ENCODE results near the gene EPB41L2. TPM values are rescaled to one million over a fixed set of nuclear protein-coding genes. Genes with fewer than 3 reads are reported as not detected.
A peak's percentile ranks its signal among the peaks of the same experiment; 100 is the strongest.

EPB41L2 gene
- total RNA-seq, 1 donor from 2014 or later: 66.3 TPM

DNA sequence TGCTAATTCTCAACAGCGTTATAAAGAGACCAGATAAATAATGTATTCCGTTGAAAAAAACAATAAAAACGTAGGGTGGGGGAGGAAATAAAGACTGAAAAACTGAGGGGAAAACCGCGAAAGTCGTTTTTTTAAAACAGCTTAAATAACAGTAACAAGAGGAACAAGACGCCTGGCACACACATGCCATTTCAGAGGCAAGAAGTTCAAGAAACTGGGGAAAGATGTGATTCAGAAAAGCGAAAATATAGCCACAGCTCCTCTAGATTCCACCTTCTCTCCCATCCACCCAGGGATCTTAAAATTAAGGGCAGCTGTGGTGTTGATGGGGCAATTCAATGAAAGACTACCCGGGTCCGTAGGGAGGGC, 1.3 kb downstream of the EPB41L2 start:
- Mint-ChIP-seq H3K4me1 (peaks cover 23% of the 10 kb centered on the region), H3K9me3 (peaks cover 9% of the 10 kb centered on the region), H3K4me3 (peak overlapping the region; percentile 82), H3K36me3 (peaks cover 3% of the 10 kb centered on the region), H3K27ac (peak overlapping the region; percentile 37), H3K27me3 (ENCODE audit: low read depth) (peaks cover 14% of the 10 kb centered on the region)
- no peak for DNase-seq (ENCODE audit: low spot score in 2 of 2, unreplicated experiment in 2 of 2)
- TF ChIP-seq, protein P1, sequence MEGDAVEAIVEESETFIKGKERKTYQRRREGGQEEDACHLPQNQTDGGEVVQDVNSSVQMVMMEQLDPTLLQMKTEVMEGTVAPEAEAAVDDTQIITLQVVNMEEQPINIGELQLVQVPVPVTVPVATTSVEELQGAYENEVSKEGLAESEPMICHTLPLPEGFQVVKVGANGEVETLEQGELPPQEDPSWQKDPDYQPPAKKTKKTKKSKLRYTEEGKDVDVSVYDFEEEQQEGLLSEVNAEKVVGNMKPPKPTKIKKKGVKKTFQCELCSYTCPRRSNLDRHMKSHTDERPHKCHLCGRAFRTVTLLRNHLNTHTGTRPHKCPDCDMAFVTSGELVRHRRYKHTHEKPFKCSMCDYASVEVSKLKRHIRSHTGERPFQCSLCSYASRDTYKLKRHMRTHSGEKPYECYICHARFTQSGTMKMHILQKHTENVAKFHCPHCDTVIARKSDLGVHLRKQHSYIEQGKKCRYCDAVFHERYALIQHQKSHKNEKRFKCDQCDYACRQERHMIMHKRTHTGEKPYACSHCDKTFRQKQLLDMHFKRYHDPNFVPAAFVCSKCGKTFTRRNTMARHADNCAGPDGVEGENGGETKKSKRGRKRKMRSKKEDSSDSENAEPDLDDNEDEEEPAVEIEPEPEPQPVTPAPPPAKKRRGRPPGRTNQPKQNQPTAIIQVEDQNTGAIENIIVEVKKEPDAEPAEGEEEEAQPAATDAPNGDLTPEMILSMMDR (IDR thresholded peaks at IDR 0.05; ENCODE audit: unreplicated experiment): no peak

DNA sequence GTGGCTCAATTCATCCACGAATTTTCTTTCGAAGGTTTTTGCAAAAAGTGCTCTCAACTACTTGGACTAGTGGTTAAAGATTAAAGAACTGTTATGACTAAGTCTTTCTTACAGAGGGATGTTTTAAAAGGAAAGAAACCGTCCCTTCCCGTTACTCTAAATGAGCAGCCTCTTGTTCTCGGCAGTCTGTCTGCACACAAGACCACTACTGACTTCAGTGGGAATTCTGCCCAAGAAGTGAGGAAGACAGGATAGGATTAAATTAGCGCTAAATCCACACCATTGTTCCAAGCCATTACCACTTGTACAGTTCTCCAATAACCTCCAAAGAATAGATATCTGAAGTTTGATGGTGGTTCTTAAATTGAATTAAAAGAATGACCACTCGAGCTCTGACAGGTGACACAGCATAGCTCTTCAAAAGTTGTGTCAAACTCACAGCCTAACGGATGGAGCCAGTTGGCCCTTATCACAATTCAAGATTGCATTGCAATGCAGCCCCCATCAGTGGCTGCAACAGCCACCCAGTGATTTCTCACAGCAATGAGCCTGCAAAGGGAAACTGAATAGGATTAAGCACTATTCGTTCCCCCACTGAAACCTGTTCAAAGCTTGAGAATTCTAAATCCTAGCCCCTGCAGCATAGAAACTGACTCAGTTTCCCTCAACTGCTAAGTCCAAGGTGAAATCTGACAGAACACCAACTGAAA, 1.8 kb downstream of the EPB41L2 start:
- Mint-ChIP-seq H3K4me3 (peak overlapping the region; percentile 82), H3K9me3 (peaks cover 15% of the 10 kb centered on the region), H3K36me3 (peaks cover 6% of the 10 kb centered on the region), H3K4me1 (peaks cover 23% of the 10 kb centered on the region), H3K27ac (peak overlapping the region; percentile 37), H3K27me3 (ENCODE audit: low read depth) (peaks cover 14% of the 10 kb centered on the region)
- no peak for DNase-seq (ENCODE audit: low spot score in 2 of 2, unreplicated experiment in 2 of 2)
- TF ChIP-seq, protein P1 (IDR thresholded peaks at IDR 0.05; ENCODE audit: unreplicated experiment): no peak

DNA sequence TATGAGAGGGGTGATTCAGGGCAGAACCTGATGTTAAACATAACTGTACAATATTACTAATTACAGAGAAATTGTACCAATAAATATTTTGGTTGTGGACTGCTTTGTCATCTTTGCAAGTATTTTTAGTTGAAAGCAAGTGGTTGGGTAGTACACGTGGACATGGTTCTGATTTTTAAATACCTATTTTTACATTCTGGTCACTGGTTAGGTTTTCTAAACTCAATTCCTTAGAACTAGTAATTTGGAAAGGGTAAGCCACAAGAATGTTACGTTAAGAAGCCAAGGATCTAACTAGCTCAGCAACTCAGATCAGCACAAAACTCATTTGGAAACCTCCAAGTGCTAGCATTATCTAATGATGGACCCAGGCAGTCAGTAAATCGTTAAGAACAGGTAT, 2.7 kb downstream of the EPB41L2 start:
- Mint-ChIP-seq H3K9me3 (peaks cover 21% of the 10 kb centered on the region), H3K4me1 (peaks cover 23% of the 10 kb centered on the region), H3K27ac (no peak overlapping the region), H3K27me3 (ENCODE audit: low read depth) (peaks cover 14% of the 10 kb centered on the region), H3K36me3 (peaks cover 8% of the 10 kb centered on the region), H3K4me3 (no peak overlapping the region)
- DNase-seq (ENCODE audit: low spot score in 2 of 2, unreplicated experiment in 2 of 2): no peak
- TF ChIP-seq, protein P1 (IDR thresholded peaks at IDR 0.05; ENCODE audit: unreplicated experiment): no peak

DNA sequence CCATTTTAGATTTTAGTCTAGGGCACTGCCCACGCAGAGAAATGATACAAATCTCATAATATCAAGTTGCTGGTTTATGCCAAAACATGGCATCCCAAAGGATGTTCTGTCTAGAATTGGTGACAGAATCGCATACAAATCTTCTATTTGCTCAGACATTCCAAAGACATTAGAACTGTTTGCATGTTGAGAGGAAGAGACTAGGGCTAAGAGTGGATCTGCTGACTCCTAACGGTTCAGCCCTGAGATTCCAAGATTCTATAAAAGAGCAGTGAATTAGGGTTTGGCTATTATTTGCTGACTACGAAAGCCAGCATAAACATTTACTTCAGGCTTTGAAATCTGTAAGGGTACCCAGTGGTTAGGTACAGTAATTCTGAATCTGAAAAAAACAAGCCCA, 3.6 kb downstream of the EPB41L2 start:
- DNase-seq (ENCODE audit: low spot score in 2 of 2, unreplicated experiment in 2 of 2): no peak
- H3K9me3 Mint-ChIP-seq: peaks cover 23% of the 10 kb centered on the region
- H3K27me3 Mint-ChIP-seq (ENCODE audit: low read depth): peaks cover 14% of the 10 kb centered on the region
- H3K4me1 Mint-ChIP-seq: peaks cover 23% of the 10 kb centered on the region
- no peak overlapping the region for H3K27ac Mint-ChIP-seq
- TF ChIP-seq, protein P1 (IDR thresholded peaks at IDR 0.05; ENCODE audit: unreplicated experiment): no peak
- H3K4me3 Mint-ChIP-seq: no peak overlapping the region
- peaks cover 11% of the 10 kb centered on the region for H3K36me3 Mint-ChIP-seq

DNA sequence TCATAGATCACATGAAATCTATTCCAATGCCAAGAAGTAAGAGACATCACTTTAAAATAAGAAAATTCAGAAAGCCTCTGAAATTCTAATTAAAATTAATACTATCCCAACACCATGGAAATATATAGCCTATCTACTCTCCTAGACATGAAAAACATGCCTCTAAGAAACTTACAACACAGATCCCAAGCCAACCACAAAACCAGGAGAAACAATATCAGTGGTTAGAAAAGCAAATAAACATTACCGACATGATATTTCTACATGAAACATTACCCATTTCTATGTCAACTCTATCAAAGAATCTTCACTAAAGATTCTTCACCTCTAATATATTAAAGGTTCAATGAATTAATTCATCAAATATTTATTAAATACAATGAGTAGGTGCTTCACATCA, 4.8 kb downstream of the EPB41L2 start:
- TF ChIP-seq, protein P1 (IDR thresholded peaks at IDR 0.05; ENCODE audit: unreplicated experiment): no peak
- DNase-seq (ENCODE audit: low spot score in 2 of 2, unreplicated experiment in 2 of 2): no peak
- Mint-ChIP-seq H3K4me1 (peaks cover 15% of the 10 kb centered on the region), H3K36me3 (peaks cover 19% of the 10 kb centered on the region), H3K27me3 (ENCODE audit: low read depth) (peaks cover 14% of the 10 kb centered on the region), H3K4me3 (no peak overlapping the region), H3K27ac (no peak overlapping the region), H3K9me3 (peaks cover 31% of the 10 kb centered on the region)

Measured in mesothelial cell of epicardium (in vitro differentiated cells).